Measurements from ENCODE around the gene CNTNAP4. TPM values are rescaled to one million over a fixed set of nuclear protein-coding genes. Genes with fewer than 3 reads are reported as not detected.

The CNTNAP4 gene
- total RNA-seq, 1 donor from 2014 or later, result not detected

DNA sequence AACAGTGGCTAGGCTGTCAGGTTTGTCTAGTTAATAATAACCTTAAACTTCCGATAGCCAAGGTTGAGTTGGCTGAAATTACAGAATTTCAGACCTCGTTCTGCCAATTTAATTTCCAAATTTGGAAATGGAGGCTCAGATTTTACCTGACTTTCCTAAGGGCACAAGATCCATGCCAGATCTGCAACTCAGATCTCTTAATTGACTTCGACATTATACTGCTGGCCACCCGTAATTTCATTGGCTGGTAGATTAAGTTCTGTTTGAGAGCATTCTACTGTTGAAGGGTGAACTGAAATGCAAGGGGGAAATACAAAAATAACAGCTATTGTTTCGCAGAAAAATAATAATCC lies 210.8 kb downstream of the CNTNAP4 start:
- H3K36me3 ChIP-seq, result no peaks in the 10 kb centered on the region
- H3K27ac ChIP-seq, result no peak overlapping the region
- H3K9me3 ChIP-seq, result no peaks in the 10 kb centered on the region
- H3K27me3 ChIP-seq, result no peaks in the 10 kb centered on the region
- no peak overlapping the region for H3K4me3 ChIP-seq
- TF ChIP-seq, protein P1, sequence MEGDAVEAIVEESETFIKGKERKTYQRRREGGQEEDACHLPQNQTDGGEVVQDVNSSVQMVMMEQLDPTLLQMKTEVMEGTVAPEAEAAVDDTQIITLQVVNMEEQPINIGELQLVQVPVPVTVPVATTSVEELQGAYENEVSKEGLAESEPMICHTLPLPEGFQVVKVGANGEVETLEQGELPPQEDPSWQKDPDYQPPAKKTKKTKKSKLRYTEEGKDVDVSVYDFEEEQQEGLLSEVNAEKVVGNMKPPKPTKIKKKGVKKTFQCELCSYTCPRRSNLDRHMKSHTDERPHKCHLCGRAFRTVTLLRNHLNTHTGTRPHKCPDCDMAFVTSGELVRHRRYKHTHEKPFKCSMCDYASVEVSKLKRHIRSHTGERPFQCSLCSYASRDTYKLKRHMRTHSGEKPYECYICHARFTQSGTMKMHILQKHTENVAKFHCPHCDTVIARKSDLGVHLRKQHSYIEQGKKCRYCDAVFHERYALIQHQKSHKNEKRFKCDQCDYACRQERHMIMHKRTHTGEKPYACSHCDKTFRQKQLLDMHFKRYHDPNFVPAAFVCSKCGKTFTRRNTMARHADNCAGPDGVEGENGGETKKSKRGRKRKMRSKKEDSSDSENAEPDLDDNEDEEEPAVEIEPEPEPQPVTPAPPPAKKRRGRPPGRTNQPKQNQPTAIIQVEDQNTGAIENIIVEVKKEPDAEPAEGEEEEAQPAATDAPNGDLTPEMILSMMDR (IDR thresholded peaks at IDR 0.05), result no peak
- intact Hi-C loops (cut with DNase I), result no loop called here
- no peaks in the 10 kb centered on the region for H3K4me1 ChIP-seq
- ATAC-seq (no peak), DNase-seq (no peak)

DNA sequence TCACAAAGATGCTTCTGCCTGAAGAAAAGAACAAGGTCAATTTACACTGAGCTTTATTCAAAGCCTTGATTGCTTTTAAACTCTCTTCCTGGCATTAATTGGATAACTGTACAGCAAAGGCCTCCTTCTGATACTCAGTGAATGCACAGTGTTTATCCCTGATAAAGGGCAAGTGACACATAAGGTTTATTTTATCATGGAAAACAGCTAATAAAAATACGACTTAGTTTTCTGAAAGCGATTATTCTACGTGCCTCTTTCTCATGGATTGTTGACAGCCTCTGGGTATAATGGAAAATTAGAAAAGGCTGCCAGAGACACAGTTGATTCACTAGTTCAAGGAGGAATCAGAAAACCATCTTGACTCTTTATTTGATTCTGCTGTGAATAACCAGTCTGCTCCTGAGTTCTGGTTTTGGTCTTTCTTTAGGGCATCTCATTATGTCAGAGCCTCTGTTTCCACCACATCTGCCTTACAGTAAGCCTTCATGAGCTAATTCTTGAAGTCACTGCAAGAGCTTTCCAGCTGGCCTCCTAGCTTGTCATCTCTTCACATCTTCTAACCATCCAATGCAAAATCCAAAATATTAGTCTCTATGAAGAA lies 212.9 kb downstream of the CNTNAP4 start:
- no peak overlapping the region for H3K27ac ChIP-seq
- TF ChIP-seq, protein P1 (IDR thresholded peaks at IDR 0.05), result no peak
- ATAC-seq, result no peak

DNA sequence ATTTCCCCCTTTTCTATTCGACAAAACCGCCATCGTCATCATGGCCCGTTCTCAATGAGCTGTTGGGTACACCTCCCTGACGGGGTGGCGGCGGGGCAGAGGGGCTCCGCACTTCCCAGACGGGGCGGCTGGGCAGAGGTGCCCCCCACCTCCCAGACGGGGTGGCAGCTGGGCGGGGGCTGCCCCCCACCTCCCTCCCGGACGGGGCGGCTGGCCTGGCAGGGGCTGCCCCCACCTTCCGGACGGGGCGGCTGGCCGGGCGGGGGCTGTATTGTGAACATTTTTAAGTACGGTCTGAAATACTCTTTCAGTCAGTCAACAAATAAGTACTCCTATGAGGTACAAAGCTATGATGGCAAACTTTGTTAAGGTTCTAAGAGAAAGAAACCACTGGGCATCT lies 222.8 kb downstream of the CNTNAP4 start:
- Histone ChIP-seq H3K4me3 (no peak overlapping the region), H3K27me3 (no peaks in the 10 kb centered on the region), H3K4me1 (no peaks in the 10 kb centered on the region), H3K36me3 (no peaks in the 10 kb centered on the region), H3K27ac (no peak overlapping the region), H3K9me3 (no peaks in the 10 kb centered on the region)
- intact Hi-C loops (cut with DNase I), result no loop called here
- ATAC-seq (no peak), DNase-seq (no peak)
- TF ChIP-seq, protein P1 (IDR thresholded peaks at IDR 0.05), result no peak

More for the DNA sequence above, 212.9 kb downstream of the CNTNAP4 start:
- Histone ChIP-seq H3K9me3 (no peaks in the 10 kb centered on the region), H3K4me3 (no peak overlapping the region), H3K36me3 (no peaks in the 10 kb centered on the region), H3K4me1 (no peaks in the 10 kb centered on the region), H3K27me3 (no peaks in the 10 kb centered on the region)
- DNase-seq, result no peak
- intact Hi-C loops (cut with DNase I), result no loop called here

DNA sequence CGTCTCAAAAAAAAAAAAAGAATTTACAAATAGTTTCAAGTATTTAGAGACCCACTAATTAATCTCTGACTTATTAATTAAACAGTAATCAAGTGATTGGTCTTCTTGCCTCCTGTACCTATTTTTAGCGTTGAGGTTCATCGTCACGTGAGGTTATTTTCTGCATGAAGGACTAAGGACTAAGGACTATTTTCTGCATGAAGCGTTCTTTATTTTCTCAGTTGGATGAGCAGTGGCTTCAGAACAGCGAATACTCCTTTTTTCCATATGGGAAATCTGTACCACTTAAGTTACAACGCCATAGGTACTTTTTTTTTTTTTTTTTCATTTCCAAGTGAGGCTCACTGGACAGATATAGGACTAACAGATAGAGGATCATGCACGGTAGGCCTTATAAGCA lies 224.9 kb downstream of the CNTNAP4 start:
- no peak overlapping the region for H3K4me3 ChIP-seq
- H3K27ac ChIP-seq, result no peak overlapping the region
- no peaks in the 10 kb centered on the region for H3K36me3 ChIP-seq
- ATAC-seq (no peak), DNase-seq (no peak)
- H3K4me1 ChIP-seq, result no peaks in the 10 kb centered on the region
- TF ChIP-seq, protein P1 (IDR thresholded peaks at IDR 0.05), result no peak
- no peaks in the 10 kb centered on the region for H3K27me3 ChIP-seq
- intact Hi-C loops (cut with DNase I), result no loop called here
- no peaks in the 10 kb centered on the region for H3K9me3 ChIP-seq

DNA sequence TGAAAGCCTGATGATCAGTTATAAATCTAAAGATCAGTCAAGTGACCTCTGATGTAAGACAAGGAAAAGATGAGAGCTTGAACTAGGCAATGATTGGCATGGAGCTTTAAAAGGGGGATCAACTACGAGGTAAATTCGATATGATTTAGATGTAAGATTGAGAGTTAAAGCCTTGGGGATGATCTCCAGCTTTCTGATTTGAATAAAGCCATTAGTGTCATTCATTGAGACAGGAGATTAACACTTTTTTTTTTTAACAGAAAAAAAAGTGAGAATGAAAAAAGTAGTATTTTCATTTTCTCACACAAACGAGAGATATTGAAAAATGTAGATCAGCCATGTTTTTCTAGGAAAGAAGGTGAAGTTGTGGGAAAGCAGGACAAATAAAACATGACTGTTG lies 225.4 kb downstream of the CNTNAP4 start:
- ATAC-seq, result no peak
- DNase-seq, result no peak
- intact Hi-C loops (cut with DNase I), result no loop called here
- Histone ChIP-seq H3K9me3 (no peaks in the 10 kb centered on the region), H3K4me3 (no peak overlapping the region), H3K36me3 (no peaks in the 10 kb centered on the region), H3K27me3 (no peaks in the 10 kb centered on the region), H3K27ac (no peak overlapping the region), H3K4me1 (no peaks in the 10 kb centered on the region)
- TF ChIP-seq, protein P1 (IDR thresholded peaks at IDR 0.05), result no peak

DNA sequence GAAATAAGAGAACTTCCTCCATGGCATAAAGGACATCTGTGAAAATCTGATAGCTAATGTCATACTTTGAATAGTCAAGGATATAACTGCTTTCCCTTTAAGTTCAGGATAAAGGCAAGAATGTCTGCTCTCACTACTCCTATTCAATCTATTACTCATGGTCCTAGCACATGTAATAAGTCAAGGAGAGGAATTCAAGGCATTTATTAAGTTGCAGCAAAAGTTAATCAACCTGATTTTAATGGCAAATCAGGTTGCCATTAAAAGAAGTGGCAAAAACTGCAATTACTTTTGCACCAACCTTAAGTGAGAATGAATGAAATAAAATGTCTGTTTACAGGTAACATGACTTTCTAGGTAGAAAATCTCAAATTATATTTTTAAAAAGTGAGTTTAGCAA lies 225.9 kb downstream of the CNTNAP4 start:
- intact Hi-C loops (cut with DNase I), result no loop called here

More for the DNA sequence above, 225.9 kb downstream of the CNTNAP4 start:
- Histone ChIP-seq H3K27ac (no peak overlapping the region), H3K36me3 (no peaks in the 10 kb centered on the region), H3K4me1 (no peaks in the 10 kb centered on the region), H3K27me3 (no peaks in the 10 kb centered on the region), H3K4me3 (no peak overlapping the region), H3K9me3 (no peaks in the 10 kb centered on the region)
- ATAC-seq (no peak), DNase-seq (no peak)
- TF ChIP-seq, protein P1 (IDR thresholded peaks at IDR 0.05), result no peak

All from upper lobe of right lung (tissue), 1 donor.